ENCODE results near the gene ITGB7.

DNA sequence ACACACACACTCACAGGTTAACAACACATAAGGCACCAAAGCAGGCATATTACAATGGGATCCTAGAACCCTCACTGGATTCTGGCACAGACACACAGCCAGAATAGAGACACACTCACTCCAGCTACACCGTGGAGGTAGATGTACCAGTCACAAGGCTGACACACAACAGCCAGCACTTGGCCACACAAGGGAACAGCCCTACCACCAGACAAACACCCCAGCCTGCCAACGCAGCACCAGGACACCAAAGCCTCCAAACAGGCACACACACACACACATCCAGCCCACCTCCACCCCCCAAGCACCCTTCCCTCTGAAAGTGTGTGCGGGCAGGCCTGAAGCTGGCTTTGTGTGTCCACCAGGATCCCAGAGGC lies 10.9 kb upstream of the ITGB7 start:
- TF ChIP-seq HDGF (IDR thresholded peaks at IDR 0.05) (no peak), YBX1 (IDR thresholded peaks at IDR 0.05) (no peak), CEBPB (IDR thresholded peaks at IDR 0.05; ENCODE audit: borderline replicate concordance in 1 of 2, low read depth in 2 of 2, low read length in 2 of 2) (no peak)

Measured in GM12878 (cell line).